ENCODE measurements around the gene STK38L.

STK38L gene

DNA sequence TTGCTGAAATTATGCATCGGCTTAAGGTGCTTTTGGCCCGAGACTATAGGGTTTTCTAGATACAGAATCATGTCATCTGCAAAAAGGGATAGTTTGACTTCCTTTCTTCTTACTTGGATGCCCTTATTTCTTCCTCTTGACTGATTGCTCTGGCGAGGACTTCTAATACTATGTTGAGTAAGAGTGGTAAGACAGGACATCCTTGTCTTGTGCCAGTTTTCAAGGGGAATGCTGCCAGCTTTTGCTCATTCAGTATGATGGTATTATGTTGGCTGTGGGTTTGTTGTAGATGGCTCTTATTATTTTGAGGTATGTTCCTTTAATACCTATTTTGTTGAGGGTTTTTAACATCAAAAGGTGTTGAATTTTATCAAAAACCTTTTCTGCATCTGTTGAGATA is 96.9 kb downstream of the STK38L start:
- no peak overlapping the region for H3K27ac ChIP-seq (ENCODE audit: low read depth, low read length)
- H3K9ac ChIP-seq (ENCODE audit: low read depth in 1 of 2, low read length in 2 of 2) = no peak overlapping the region
- H3K4me1 ChIP-seq (ENCODE audit: control insufficient read depth in 1 of 2, insufficient read depth in 2 of 2, low read length in 2 of 2) = peaks cover 0 to 7% of the 10 kb centered on the region in 2 donors
- H3K9me3 ChIP-seq (ENCODE audit: control insufficient read depth in 1 of 2, low read length in 2 of 2) = no peaks in the 10 kb centered on the region
- no peaks in the 10 kb centered on the region for H3K27me3 ChIP-seq (ENCODE audit: control insufficient read depth in 1 of 2, insufficient read depth in 2 of 2, low read length in 2 of 2)
- no peaks in the 10 kb centered on the region for H3K36me3 ChIP-seq (ENCODE audit: control insufficient read depth in 1 of 2, insufficient read depth in 2 of 2, low read length in 2 of 2)
- H3K4me3 ChIP-seq (ENCODE audit: low read depth in 1 of 2, low read length in 2 of 2) = no peak overlapping the region

DNA sequence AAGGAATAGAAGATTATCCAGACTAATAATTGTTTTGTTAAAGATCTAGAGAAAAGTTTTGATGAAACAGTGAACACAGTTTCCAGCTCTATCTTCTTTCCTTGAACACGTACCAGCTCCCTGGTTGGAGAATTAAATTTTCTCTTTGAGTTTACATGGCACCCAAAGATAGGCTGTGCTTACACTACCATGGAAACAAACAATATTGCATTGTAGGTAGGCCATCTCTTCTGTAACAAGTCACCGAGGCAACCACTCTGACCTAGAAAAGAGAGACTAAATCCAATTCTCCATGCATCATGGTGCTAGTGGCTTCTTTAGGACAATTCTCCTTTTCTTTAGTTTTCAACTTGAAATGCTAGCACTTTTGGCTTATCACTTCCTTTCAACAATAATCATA is 98.5 kb downstream of the STK38L start:
- Histone ChIP-seq H3K36me3 (ENCODE audit: control insufficient read depth in 1 of 2, insufficient read depth in 2 of 2, low read length in 2 of 2) (no peaks in the 10 kb centered on the region), H3K9ac (ENCODE audit: low read depth in 1 of 2, low read length in 2 of 2) (no peak overlapping the region), H3K27ac (ENCODE audit: low read depth, low read length) (no peak overlapping the region), H3K4me1 (ENCODE audit: control insufficient read depth in 1 of 2, insufficient read depth in 2 of 2, low read length in 2 of 2) (no peaks in the 10 kb centered on the region), H3K27me3 (ENCODE audit: control insufficient read depth in 1 of 2, insufficient read depth in 2 of 2, low read length in 2 of 2) (no peaks in the 10 kb centered on the region), H3K9me3 (ENCODE audit: control insufficient read depth in 1 of 2, low read length in 2 of 2) (no peaks in the 10 kb centered on the region), H3K4me3 (ENCODE audit: low read depth in 1 of 2, low read length in 2 of 2) (no peak overlapping the region)

DNA sequence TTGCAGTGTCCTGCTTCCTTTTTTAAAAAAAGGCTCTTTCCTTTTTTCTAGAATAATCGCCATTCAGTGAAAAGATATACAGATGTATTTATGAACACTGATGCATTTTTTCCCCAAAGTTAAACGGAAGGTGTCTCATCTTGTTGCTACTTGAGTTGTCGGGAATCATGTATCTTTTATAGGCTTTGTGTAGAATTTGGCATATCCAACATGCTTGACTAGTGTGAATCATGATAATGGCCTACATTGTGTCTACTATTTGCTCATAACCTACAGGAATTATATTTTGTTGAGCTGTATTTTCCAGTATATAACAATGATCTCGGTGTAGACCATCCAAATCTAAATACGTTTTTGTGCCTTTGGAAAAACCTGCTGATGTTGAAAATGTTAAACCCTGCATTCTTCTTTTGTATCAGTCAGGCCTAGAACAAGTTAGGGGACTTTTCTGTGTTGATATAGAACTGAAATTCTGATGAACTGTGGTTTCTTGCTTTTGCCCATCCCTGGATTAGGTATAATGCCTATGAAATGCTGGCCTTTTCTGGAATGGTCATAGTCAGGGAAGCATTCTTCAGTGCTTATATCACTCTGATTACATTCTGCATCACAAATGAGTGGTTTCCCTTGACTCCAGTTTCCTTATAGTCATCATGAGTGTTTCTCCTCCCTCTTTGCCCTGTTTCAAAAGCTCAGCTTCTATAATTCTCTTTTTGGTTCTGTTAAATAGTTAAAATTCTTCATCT is 99.3 kb downstream of the STK38L start:
- Histone ChIP-seq H3K36me3 (ENCODE audit: control insufficient read depth in 1 of 2, insufficient read depth in 2 of 2, low read length in 2 of 2) (no peaks in the 10 kb centered on the region), H3K4me1 (ENCODE audit: control insufficient read depth in 1 of 2, insufficient read depth in 2 of 2, low read length in 2 of 2) (no peaks in the 10 kb centered on the region), H3K27me3 (ENCODE audit: control insufficient read depth in 1 of 2, insufficient read depth in 2 of 2, low read length in 2 of 2) (no peaks in the 10 kb centered on the region), H3K27ac (ENCODE audit: low read depth, low read length) (no peak overlapping the region), H3K4me3 (ENCODE audit: low read depth in 1 of 2, low read length in 2 of 2) (no peak overlapping the region), H3K9ac (ENCODE audit: low read depth in 1 of 2, low read length in 2 of 2) (no peak overlapping the region), H3K9me3 (ENCODE audit: control insufficient read depth in 1 of 2, low read length in 2 of 2) (no peaks in the 10 kb centered on the region)

DNA sequence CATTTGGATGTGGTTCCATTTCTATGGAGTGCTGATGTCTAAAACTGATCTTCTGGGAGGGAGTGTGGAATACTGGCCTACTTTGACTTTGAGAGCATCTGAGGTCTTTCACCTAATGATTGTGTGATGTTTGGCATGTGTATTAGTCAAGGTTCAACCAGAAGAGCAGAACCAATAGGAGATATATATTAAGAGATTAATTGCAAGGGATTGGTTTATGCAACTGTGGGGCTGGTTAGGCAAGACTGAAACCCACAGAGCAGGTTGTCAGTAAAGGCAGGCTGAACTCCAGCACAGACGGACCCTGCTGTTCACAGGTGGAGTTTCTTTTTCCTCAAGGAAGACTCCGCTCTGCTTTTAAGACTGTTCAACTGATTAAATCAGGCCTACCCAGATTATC is 100.2 kb downstream of the STK38L start:
- Histone ChIP-seq H3K4me3 (ENCODE audit: low read depth in 1 of 2, low read length in 2 of 2) (no peak overlapping the region), H3K4me1 (ENCODE audit: control insufficient read depth in 1 of 2, insufficient read depth in 2 of 2, low read length in 2 of 2) (no peaks in the 10 kb centered on the region), H3K36me3 (ENCODE audit: control insufficient read depth in 1 of 2, insufficient read depth in 2 of 2, low read length in 2 of 2) (no peaks in the 10 kb centered on the region), H3K27me3 (ENCODE audit: control insufficient read depth in 1 of 2, insufficient read depth in 2 of 2, low read length in 2 of 2) (no peaks in the 10 kb centered on the region), H3K9ac (ENCODE audit: low read depth in 1 of 2, low read length in 2 of 2) (no peak overlapping the region), H3K9me3 (ENCODE audit: control insufficient read depth in 1 of 2, low read length in 2 of 2) (no peaks in the 10 kb centered on the region), H3K27ac (ENCODE audit: low read depth, low read length) (no peak overlapping the region)

DNA sequence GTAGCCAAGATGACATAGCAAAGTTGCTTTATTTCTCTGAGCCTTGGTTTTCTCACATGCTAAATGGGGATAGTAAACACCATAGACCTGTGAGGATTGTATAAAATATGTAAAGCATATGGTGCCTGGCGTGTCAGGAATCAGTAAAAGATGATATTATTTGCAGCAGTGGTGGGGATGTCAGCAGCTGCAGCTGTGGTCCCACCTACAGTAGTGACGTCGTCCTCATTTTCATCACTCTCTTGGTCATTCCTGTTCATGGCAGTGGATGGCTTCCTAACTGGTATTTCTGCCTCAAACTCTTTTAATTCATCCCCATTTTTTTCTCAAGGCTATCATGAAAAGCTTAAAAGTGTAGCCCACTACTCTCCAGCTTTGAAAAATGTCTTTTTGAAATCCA is 100.7 kb downstream of the STK38L start:
- no peak overlapping the region for H3K27ac ChIP-seq (ENCODE audit: low read depth, low read length)
- H3K4me3 ChIP-seq (ENCODE audit: low read depth in 1 of 2, low read length in 2 of 2) = no peak overlapping the region
- no peaks in the 10 kb centered on the region for H3K36me3 ChIP-seq (ENCODE audit: control insufficient read depth in 1 of 2, insufficient read depth in 2 of 2, low read length in 2 of 2)
- H3K4me1 ChIP-seq (ENCODE audit: control insufficient read depth in 1 of 2, insufficient read depth in 2 of 2, low read length in 2 of 2) = no peaks in the 10 kb centered on the region
- no peaks in the 10 kb centered on the region for H3K9me3 ChIP-seq (ENCODE audit: control insufficient read depth in 1 of 2, low read length in 2 of 2)
- no peak overlapping the region for H3K9ac ChIP-seq (ENCODE audit: low read depth in 1 of 2, low read length in 2 of 2)
- H3K27me3 ChIP-seq (ENCODE audit: control insufficient read depth in 1 of 2, insufficient read depth in 2 of 2, low read length in 2 of 2) = no peaks in the 10 kb centered on the region

DNA sequence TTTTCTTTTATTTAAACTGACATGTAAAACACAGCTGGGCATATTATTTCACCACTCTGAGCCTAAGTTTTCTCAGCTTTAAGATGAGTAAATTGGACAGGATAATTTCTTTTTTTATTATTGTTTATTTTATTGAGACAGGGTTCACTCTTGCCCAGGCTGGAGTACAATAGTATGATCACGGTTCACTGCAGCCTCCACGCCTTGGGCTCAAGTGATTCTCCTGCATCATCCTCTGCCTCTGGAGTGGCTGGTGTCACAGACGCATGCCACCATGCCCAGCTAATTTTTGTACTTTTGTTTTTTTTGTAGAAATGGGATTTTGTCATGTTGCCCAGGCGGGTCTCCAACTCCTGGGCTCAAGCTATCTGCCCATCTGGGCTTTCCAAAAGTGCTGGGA is 101.3 kb downstream of the STK38L start:
- Histone ChIP-seq H3K36me3 (ENCODE audit: control insufficient read depth in 1 of 2, insufficient read depth in 2 of 2, low read length in 2 of 2) (no peaks in the 10 kb centered on the region), H3K4me3 (ENCODE audit: low read depth in 1 of 2, low read length in 2 of 2) (no peak overlapping the region), H3K27me3 (ENCODE audit: control insufficient read depth in 1 of 2, insufficient read depth in 2 of 2, low read length in 2 of 2) (no peaks in the 10 kb centered on the region), H3K9me3 (ENCODE audit: control insufficient read depth in 1 of 2, low read length in 2 of 2) (no peaks in the 10 kb centered on the region), H3K27ac (ENCODE audit: low read depth, low read length) (no peak overlapping the region), H3K4me1 (ENCODE audit: control insufficient read depth in 1 of 2, insufficient read depth in 2 of 2, low read length in 2 of 2) (no peaks in the 10 kb centered on the region), H3K9ac (ENCODE audit: low read depth in 1 of 2, low read length in 2 of 2) (no peak overlapping the region)

DNA sequence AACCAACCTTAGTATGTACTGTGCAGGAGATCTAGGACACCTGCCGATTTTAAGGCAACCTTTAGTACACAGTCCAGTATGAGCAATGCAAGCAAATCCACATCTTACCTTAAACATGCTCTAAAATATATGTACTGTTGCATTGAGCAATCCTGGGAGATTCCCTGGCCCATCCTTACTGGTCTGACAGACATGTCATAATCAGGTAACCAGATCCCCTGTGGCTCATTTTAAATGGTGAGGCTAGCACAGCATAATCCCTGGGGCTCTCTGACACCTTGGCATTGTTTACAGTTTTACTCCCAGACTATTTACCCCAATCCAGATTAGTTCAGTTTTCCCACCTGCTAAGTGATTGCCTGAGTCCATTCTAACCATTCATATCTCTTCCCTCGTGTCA is 103.7 kb downstream of the STK38L start:
- Histone ChIP-seq H3K36me3 (ENCODE audit: control insufficient read depth in 1 of 2, insufficient read depth in 2 of 2, low read length in 2 of 2) (no peaks in the 10 kb centered on the region), H3K4me3 (ENCODE audit: low read depth in 1 of 2, low read length in 2 of 2) (no peak overlapping the region), H3K9me3 (ENCODE audit: control insufficient read depth in 1 of 2, low read length in 2 of 2) (no peaks in the 10 kb centered on the region), H3K4me1 (ENCODE audit: control insufficient read depth in 1 of 2, insufficient read depth in 2 of 2, low read length in 2 of 2) (no peaks in the 10 kb centered on the region), H3K27me3 (ENCODE audit: control insufficient read depth in 1 of 2, insufficient read depth in 2 of 2, low read length in 2 of 2) (no peaks in the 10 kb centered on the region), H3K9ac (ENCODE audit: low read depth in 1 of 2, low read length in 2 of 2) (no peak overlapping the region), H3K27ac (ENCODE audit: low read depth, low read length) (no peak overlapping the region)

DNA sequence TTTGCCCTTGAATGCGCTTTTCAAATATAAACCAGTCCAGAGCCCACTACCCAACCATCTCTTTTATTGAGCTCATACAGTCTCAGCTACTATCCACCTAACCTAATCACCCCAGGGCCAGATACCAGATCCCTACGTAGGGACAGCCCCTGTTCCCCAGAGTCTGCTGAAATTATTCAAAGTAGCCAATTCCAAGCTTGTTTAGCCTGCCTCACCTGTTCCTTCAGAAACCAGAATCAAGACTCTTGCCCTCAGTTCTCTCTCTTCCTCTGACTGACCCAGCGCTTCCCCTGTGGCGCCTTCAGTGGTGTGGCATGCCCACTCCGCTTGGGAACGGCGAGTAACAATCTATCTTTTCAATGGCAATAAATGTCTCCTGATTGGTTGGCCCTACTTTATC is 107.4 kb downstream of the STK38L start:
- Histone ChIP-seq H3K27ac (ENCODE audit: low read depth, low read length) (no peak overlapping the region), H3K36me3 (ENCODE audit: control insufficient read depth in 1 of 2, insufficient read depth in 2 of 2, low read length in 2 of 2) (no peaks in the 10 kb centered on the region), H3K27me3 (ENCODE audit: control insufficient read depth in 1 of 2, insufficient read depth in 2 of 2, low read length in 2 of 2) (no peaks in the 10 kb centered on the region), H3K4me3 (ENCODE audit: low read depth in 1 of 2, low read length in 2 of 2) (no peak overlapping the region), H3K9ac (ENCODE audit: low read depth in 1 of 2, low read length in 2 of 2) (no peak overlapping the region), H3K4me1 (ENCODE audit: control insufficient read depth in 1 of 2, insufficient read depth in 2 of 2, low read length in 2 of 2) (no peaks in the 10 kb centered on the region), H3K9me3 (ENCODE audit: control insufficient read depth in 1 of 2, low read length in 2 of 2) (no peaks in the 10 kb centered on the region)

DNA sequence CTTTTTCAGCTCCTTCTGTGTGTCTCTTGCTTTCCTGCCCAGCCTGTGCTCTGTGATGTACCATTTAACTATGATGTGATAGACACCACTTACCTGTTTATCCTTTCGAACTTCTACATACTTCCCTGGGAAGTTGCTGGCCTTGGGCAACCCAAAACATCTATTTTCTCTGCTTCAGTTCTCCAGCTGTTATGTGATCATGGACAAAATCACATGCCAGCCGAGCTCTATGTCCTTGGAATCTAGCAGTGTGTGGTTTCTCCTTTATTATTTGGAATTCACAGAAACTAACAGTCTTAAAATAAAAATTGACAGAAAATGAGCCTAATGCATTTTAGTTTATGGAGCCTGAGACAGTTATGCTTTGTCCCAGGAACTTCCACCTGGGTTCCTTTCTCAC is 111.4 kb downstream of the STK38L start:
- H3K4me3 ChIP-seq (ENCODE audit: low read depth in 1 of 2, low read length in 2 of 2) = no peak overlapping the region

DNA sequence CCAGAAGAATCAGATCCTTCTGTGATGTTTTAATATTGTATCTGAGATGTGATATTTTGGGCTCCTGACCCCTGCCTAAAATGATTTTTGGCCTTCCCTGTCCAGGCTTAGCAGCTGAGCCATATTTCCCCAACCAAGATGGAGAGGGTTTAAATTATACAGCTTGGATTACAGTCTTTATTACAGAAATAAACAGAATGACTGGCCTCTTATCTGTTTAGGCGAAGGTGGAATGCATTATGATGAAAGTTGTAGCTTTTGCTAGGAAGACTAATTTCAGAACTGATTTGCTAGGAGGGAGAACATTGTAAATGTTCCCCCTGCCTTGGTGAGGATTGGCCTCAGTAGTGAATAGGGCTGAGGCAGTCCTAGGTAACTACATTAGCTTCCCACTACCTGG is 111.9 kb downstream of the STK38L start:
- Histone ChIP-seq H3K27me3 (ENCODE audit: control insufficient read depth in 1 of 2, insufficient read depth in 2 of 2, low read length in 2 of 2) (no peaks in the 10 kb centered on the region), H3K9me3 (ENCODE audit: control insufficient read depth in 1 of 2, low read length in 2 of 2) (no peaks in the 10 kb centered on the region), H3K4me3 (ENCODE audit: low read depth in 1 of 2, low read length in 2 of 2) (no peak overlapping the region), H3K27ac (ENCODE audit: low read depth, low read length) (no peak overlapping the region), H3K9ac (ENCODE audit: low read depth in 1 of 2, low read length in 2 of 2) (no peak overlapping the region), H3K4me1 (ENCODE audit: control insufficient read depth in 1 of 2, insufficient read depth in 2 of 2, low read length in 2 of 2) (no peaks in the 10 kb centered on the region), H3K36me3 (ENCODE audit: control insufficient read depth in 1 of 2, insufficient read depth in 2 of 2, low read length in 2 of 2) (no peaks in the 10 kb centered on the region)

More for the DNA sequence above, 111.4 kb downstream of the STK38L start:
- H3K27me3 ChIP-seq (ENCODE audit: control insufficient read depth in 1 of 2, insufficient read depth in 2 of 2, low read length in 2 of 2) = no peaks in the 10 kb centered on the region
- H3K36me3 ChIP-seq (ENCODE audit: control insufficient read depth in 1 of 2, insufficient read depth in 2 of 2, low read length in 2 of 2) = no peaks in the 10 kb centered on the region
- H3K27ac ChIP-seq (ENCODE audit: low read depth, low read length) = no peak overlapping the region
- H3K4me1 ChIP-seq (ENCODE audit: control insufficient read depth in 1 of 2, insufficient read depth in 2 of 2, low read length in 2 of 2) = no peaks in the 10 kb centered on the region
- no peak overlapping the region for H3K9ac ChIP-seq (ENCODE audit: low read depth in 1 of 2, low read length in 2 of 2)
- H3K9me3 ChIP-seq (ENCODE audit: control insufficient read depth in 1 of 2, low read length in 2 of 2) = no peaks in the 10 kb centered on the region

All from duodenal mucosa (tissue), 2 donors.